Calu3 (cell line): Measurements from ENCODE around the gene TASL. TPM values are rescaled to one million over a fixed set of nuclear protein-coding genes. Genes with fewer than 3 reads are reported as not detected.
A peak's percentile ranks its signal among the peaks of the same experiment; 100 is the strongest.
"Not testable (repeated sequence)": the region's sequence is repeated elsewhere in the genome, so short reads cannot be mapped to it uniquely, and the experiment has no call there.

Experiments
- BruUV-seq: library from RNA; stranded (reverse); fragments of 400-500 nt; replicated peaks from 2 replicates; lab custom pipeline; 2021; lab: Mats Ljungman, UMichigan
- CTCF ChIA-PET: fragments of 300-600 bp; sonication (Branson Sonifier 250); formaldehyde crosslinking; loops from one replicate; lab custom pipeline; 2022; ENCODE audit warnings: antibody characterized with exemption; lab: Charles Lee
- DNase-seq: peaks from one replicate; pipeline ENCODE4 v3.0.0; 2022
- H3K27ac Mint-ChIP-seq: one replicate; pipeline ENCODE4 v1.8.0; 2022; ENCODE audit warnings: mixed read lengths; ENCODE audit not compliant: unreplicated experiment
- H3K27me3 Mint-ChIP-seq: one replicate; pipeline ENCODE4 v1.8.0; 2022; ENCODE audit warnings: mixed read lengths; ENCODE audit not compliant: unreplicated experiment
- H3K36me3 Mint-ChIP-seq: one replicate; pipeline ENCODE4 v1.8.0; 2022; ENCODE audit warnings: mild to moderate bottlenecking, moderate library complexity, mixed read lengths; ENCODE audit not compliant: insufficient read depth, unreplicated experiment
- H3K4me1 Mint-ChIP-seq: one replicate; pipeline ENCODE4 v1.8.0; 2022; ENCODE audit warnings: mild to moderate bottlenecking, low read depth, mixed read lengths; ENCODE audit not compliant: unreplicated experiment
- H3K4me3 Mint-ChIP-seq: one replicate; pipeline ENCODE4 v1.8.0; 2022; ENCODE audit warnings: mild to moderate bottlenecking, low read depth, moderate library complexity, mixed read lengths; ENCODE audit not compliant: unreplicated experiment
- H3K9me3 Mint-ChIP-seq: one replicate; pipeline ENCODE4 v1.8.0; 2022; ENCODE audit warnings: low read depth, mixed read lengths; ENCODE audit not compliant: unreplicated experiment
- intact Hi-C: fragments of 100-400 bp; cut with micrococcal nuclease; formaldehyde crosslinking; loops from one replicate; pipeline ENCODE4 v1.10.0; 2022; ENCODE audit not compliant: unreplicated experiment
- total RNA-seq: library from RNA; stranded (reverse); gene quantifications from 2 replicates; pipeline ENCODE4 v1.2.3, GENCODE V29; 2022
- TF ChIP-seq, protein P1 (sequence below): fragments of 200-600 bp; IDR thresholded peaks from one replicate; pipeline ENCODE4 v1.8.0; 2022; ENCODE audit warnings: antibody characterized with exemption; ENCODE audit not compliant: unreplicated experiment

TASL gene
- total RNA-seq, 1 experiment from 2014 or later = not detected

DNA sequence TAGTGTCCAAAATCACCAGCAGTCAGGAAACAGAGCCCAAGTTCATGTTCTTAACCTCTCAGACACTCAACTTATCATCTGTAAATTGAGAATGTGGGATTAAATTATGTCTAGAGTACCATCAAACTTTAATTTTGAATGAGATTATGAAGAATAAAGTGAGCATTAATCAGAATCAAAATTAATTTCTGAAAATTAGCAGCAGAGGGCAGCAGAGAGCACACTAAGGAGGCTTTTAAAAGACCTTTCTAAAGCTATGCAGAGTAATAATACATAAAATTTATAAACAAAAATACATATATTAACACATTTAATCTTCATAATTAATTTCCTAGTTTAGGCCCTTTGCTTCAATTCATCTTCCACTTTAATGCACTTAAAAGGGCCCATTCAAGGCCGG is 7.1 kb downstream of the TASL start:
- H3K9me3 Mint-ChIP-seq = no peaks in the 10 kb centered on the region
- intact Hi-C loops = loop anchor here (1.0 to 2.0 kb wide), 2 partner anchors 23 to 142 kb away; no protein-coding TSS in a partner anchor
- CTCF ChIA-PET = interaction anchor here (1.0 to 2.4 kb wide), 2 partner anchors 23 to 48 kb away, joined by 5 to 30 read pairs; no protein-coding TSS in a partner anchor
- H3K27ac Mint-ChIP-seq = peak overlapping the region; percentile 47
- no peaks in the 10 kb centered on the region for H3K36me3 Mint-ChIP-seq
- BruUV-seq = no TSS peak
- H3K4me3 Mint-ChIP-seq = no peak overlapping the region
- peaks cover 25% of the 10 kb centered on the region for H3K4me1 Mint-ChIP-seq
- no peaks in the 10 kb centered on the region for H3K27me3 Mint-ChIP-seq
- peak; percentile 8 for DNase-seq
- TF ChIP-seq, protein P1, sequence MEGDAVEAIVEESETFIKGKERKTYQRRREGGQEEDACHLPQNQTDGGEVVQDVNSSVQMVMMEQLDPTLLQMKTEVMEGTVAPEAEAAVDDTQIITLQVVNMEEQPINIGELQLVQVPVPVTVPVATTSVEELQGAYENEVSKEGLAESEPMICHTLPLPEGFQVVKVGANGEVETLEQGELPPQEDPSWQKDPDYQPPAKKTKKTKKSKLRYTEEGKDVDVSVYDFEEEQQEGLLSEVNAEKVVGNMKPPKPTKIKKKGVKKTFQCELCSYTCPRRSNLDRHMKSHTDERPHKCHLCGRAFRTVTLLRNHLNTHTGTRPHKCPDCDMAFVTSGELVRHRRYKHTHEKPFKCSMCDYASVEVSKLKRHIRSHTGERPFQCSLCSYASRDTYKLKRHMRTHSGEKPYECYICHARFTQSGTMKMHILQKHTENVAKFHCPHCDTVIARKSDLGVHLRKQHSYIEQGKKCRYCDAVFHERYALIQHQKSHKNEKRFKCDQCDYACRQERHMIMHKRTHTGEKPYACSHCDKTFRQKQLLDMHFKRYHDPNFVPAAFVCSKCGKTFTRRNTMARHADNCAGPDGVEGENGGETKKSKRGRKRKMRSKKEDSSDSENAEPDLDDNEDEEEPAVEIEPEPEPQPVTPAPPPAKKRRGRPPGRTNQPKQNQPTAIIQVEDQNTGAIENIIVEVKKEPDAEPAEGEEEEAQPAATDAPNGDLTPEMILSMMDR = peak; percentile 39

DNA sequence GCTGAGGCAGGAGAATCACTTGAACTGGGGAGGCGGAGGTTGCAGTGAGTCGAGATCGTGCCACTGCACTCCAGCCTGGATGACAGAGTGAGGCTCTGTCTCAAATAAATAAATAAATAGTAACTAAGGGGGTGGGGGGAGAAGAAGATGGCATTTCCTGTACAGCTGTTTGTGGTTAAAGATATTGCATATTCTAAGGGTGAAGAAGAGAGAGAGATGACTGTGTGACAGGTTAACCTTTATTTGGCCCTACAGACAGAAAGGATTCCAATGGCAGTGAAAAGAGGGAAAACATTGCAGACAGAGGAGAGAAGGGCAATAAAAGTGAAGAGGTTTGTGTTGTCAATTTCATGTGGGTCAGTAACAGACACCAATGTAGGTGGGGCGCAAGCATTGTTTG is 9.4 kb downstream of the TASL start:
- CTCF ChIA-PET = interaction anchor here (0.6 kb wide), 1 partner anchor 75 kb away, joined by 5 read pairs; no protein-coding TSS in a partner anchor
- no peak for DNase-seq
- Mint-ChIP-seq H3K27ac (no peak overlapping the region), H3K27me3 (no peaks in the 10 kb centered on the region), H3K4me3 (no peak overlapping the region), H3K9me3 (no peaks in the 10 kb centered on the region), H3K36me3 (no peaks in the 10 kb centered on the region), H3K4me1 (peaks cover 15% of the 10 kb centered on the region)
- TF ChIP-seq, protein P1 = no peak
- intact Hi-C loops = no loop called here
- no TSS peak for BruUV-seq

DNA sequence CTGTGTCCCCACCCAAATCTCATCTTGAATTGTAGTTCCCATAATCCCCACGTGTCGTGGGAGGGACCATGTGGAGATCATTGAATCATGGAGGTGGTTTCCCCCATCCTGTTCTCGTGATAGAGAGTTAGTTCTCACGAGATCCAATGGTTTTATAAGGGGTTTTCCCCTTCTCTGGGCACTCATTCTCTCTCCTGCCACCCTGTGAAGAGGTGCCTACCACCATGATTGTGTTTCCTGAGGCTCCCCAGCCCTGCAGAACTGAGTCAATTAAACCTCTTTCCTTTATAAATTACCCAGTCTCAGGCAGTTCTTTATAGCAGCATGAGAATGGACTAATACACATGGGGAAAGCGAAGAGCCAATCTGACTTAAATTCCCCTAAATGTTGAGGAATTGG is 14.5 kb downstream of the TASL start:
- H3K27me3 Mint-ChIP-seq, intact Hi-C loops, H3K4me3 Mint-ChIP-seq, H3K9me3 Mint-ChIP-seq, DNase-seq, H3K36me3 Mint-ChIP-seq, H3K4me1 Mint-ChIP-seq, H3K27ac Mint-ChIP-seq, BruUV-seq: not testable (repeated sequence)
- CTCF ChIA-PET = interaction anchor here (0.7 kb wide), 1 partner anchor 954 kb away, joined by 4 read pairs; no protein-coding TSS in a partner anchor

DNA sequence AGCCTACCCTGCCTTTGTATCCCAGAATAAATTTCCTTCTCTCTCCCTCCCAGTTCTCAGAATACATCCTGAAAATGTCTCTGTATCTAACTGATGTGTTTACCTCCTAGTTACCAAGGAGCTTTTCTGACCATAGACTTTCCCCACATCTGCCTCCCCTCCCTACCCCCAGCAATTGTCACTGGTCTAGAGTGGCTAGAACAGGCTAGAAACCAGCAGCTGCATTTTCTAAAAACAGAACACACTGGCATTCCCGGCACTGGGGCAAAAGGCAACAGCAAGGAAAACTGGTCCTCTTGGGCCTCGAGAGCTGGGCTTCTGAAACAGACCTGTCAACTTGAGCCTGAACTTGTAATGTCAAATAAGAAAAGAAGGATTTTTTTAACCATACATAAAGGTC is 16.4 kb downstream of the TASL start:
- CTCF ChIA-PET = no interaction called here
- BruUV-seq = no TSS peak

DNA sequence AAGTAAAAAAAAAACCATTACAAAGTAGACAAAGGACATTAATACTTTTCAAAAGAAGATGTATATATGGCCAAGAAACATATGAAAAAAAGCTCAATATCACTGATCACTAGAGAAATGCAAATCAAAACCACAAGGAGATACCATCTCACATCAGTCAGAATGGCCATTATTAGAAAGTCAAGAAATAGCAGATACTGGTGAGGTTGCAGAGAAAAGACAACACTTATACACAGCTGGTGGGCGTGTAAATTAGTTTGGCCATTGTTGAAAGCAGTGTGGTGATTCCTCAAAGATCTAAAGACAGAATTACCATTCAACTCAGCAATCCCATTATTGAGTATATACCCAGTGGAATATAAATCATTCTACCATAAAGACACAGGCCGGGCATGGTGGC is 39.3 kb downstream of the TASL start:
- TF ChIP-seq, protein P1 = no peak
- Mint-ChIP-seq H3K4me1 (no peaks in the 10 kb centered on the region), H3K4me3 (no peak overlapping the region), H3K27ac (no peak overlapping the region), H3K27me3 (no peaks in the 10 kb centered on the region), H3K36me3 (no peaks in the 10 kb centered on the region), H3K9me3 (peaks cover 2% of the 10 kb centered on the region)
- CTCF ChIA-PET = no interaction called here
- BruUV-seq = no TSS peak
- DNase-seq = no peak
- intact Hi-C loops = no loop called here

More for the DNA sequence above, 16.4 kb downstream of the TASL start:
- TF ChIP-seq, protein P1 = no peak
- no peak overlapping the region for H3K4me3 Mint-ChIP-seq
- no peak for DNase-seq
- H3K9me3 Mint-ChIP-seq = no peaks in the 10 kb centered on the region
- no peak overlapping the region for H3K27ac Mint-ChIP-seq
- H3K4me1 Mint-ChIP-seq = no peaks in the 10 kb centered on the region
- intact Hi-C loops = no loop called here
- no peaks in the 10 kb centered on the region for H3K27me3 Mint-ChIP-seq
- no peaks in the 10 kb centered on the region for H3K36me3 Mint-ChIP-seq
